HG03432 (cell line): ENCODE results near the gene NRXN3.
A peak's percentile ranks its signal among the peaks of the same experiment; 100 is the strongest.

Experiments used
- ATAC-seq: cut with Tn5 transposase; IDR thresholded peaks from one replicate; pipeline ENCODE4 v1.9.1; 2021; ENCODE audit warnings: mild to moderate bottlenecking, moderate library complexity; ENCODE audit not compliant: unreplicated experiment

NRXN3 gene

DNA sequence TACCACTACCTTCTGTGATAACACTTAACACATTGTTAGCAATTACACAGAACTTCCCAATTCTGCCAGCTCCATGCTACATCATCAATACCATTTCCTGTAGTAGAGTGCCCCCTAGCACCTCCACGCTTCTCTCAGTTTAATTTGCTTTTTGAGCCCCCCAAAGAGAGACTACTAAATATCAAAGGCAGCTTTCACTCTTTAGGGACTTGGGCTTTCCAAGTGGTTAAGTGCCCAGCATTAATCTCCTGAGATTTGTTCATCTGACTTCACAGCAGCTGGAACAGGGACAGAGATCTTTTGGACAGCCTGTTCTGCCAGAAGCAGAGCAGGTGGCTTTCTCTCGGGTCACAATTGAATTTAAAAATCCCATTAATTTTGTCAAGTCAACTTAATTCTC, 1086.2 kb downstream of the NRXN3 start:
- no peak for ATAC-seq

DNA sequence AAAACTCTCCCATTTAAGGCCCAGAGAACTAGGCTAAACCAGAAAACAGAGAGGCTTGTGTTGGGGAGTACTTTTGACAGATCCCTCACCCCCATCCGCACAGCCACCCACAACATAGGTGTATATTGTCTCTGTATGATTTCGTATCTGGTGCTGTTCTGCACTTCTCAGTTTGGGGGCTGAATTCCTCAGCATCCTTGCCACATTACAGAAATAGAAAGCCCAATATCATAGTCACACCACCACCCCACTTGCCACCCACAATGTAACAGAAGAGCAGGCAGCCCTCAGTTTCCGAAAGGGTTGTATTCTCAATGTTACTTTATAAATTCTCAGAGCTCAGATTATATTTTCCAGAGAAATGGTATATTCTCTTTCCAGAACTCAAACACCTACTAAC, 1090.2 kb downstream of the NRXN3 start:
- ATAC-seq, result no peak

DNA sequence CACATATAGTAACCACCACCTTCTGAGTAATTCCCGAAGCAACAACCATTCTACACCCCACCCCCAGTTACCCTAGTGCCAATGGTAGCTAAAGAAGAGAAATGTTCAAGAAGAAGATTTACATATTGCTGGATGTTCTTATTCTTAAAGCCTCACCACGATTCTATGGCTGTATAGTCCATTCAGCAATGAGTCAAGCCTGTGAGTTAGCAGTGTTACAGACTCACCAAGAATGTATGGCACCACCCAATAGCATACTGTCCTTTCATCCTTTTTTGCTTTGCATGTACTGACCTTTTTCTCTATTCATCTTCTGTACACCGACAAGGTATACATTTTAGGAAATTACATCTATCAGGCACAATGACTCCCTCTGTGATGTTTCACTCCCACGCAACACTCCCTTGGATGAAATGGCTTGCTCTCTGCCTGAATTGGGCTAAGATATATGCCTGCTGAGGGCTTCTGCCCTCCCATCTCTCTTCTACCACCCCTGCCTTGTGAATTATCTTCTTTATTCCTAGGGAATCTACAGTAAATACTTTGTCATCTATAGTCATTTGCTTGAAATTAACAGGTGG, 1095.3 kb downstream of the NRXN3 start:
- ATAC-seq, result no peak

DNA sequence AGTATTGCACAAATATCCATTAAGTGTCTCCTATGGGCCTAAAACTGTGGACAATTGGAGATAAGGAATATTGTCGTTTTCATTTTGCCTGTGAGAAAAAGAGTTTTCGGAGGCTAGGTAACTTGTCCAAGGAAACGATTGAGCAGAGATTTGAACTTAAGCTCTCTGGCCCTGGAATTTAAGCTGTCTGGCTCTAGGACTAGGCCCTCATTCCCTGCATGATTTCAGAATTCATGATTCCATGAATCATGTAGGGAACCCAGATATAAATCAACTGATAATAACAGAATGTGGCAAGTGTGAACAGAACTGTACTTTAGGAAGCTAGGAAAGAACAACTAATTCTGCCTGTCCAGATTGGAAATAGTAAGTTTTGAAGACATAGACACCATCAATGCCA, 1100.2 kb downstream of the NRXN3 start:
- ATAC-seq, result no peak

DNA sequence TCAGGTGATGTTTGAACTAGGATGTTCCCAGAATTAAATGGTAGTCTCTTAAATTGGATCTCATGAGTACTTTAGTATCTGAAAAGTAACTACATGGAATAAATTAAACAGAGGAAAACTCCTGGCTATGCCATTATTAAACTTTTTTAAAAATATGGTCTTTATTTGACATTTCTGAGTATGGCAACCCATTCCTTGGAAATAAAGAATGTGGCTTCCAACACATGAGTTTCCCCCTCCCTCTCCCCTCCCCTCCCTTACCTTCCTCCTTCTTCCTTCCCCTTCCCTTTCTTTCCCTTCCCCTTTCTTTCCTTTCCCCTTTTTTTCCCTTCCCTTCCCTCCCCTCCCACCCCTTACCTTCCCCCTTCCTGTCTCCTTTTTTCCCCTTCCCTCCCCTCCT, 1100.9 kb downstream of the NRXN3 start:
- ATAC-seq, result no peak

DNA sequence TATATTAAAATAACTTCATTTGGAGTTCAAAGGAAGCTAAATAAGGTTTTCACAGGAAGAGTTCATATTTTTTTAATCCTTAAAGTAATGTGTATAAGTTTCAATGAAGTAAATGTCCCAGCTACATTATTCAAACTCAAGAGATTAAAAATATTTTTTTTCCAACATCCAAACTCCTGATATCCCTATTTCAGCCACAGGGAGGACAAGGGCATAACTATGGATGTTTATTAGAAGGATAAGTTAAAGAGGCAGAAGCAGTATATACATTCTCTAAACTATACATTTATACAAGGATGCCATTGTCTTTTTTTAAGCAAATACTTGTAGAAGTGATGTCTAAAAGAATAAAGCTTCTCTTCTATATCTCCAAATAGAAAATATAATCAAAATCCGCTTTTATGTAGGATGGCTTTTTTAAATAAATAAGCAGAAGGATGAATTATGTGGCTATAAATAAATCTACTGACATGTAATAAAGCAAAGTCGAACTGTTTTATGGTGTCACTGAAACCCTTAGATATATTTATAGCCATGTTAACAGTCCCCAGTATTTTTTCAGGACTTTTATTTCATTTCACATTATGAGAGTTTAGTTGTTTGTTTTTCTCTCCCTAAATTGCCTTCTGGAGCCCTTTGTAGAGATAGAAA, 1104.6 kb downstream of the NRXN3 start:
- ATAC-seq, result no peak

DNA sequence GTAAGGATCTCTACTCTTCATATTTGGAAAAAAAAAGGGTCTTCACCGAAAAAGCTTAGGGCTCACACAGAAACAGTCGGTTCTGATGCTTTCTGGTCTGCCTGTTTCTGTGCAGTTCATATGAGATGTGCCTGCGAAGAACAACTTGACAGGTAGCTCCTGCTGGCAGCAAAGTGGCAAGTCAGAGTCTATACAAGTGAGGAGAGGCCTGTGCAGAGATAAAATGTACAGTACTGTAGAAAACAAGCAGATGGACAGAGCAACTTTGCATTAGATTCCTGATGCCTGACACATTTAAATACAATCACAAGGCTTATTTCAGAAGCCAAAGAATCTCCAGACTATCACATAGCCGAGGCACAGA, 1105.1 kb downstream of the NRXN3 start:
- no peak for ATAC-seq

DNA sequence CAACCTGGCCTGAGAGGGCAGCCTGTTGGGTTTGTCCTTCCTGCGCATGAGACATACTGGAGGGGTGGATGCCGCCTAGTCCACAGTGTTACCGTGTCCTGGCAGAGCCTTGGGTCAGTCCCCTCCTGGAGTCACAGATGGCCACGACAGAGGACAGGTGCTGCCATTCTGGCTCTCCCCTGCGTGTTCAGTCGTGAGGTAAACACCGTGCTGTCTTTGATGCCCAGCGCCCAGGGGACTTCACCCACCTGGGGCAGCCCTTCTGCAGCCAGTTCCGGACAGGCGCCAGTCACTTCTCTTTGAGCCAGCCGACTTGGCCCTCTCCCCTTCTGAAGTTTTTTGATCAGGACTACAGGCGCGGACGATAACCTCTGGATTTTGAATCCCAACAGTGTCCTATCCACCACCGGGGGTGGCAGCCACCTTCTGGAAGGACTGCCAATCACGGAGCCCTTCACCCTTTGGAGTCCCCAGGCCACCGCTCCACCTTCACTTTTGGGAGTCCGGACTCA, 1108.2 kb downstream of the NRXN3 start:
- ATAC-seq, result peak; percentile 10

DNA sequence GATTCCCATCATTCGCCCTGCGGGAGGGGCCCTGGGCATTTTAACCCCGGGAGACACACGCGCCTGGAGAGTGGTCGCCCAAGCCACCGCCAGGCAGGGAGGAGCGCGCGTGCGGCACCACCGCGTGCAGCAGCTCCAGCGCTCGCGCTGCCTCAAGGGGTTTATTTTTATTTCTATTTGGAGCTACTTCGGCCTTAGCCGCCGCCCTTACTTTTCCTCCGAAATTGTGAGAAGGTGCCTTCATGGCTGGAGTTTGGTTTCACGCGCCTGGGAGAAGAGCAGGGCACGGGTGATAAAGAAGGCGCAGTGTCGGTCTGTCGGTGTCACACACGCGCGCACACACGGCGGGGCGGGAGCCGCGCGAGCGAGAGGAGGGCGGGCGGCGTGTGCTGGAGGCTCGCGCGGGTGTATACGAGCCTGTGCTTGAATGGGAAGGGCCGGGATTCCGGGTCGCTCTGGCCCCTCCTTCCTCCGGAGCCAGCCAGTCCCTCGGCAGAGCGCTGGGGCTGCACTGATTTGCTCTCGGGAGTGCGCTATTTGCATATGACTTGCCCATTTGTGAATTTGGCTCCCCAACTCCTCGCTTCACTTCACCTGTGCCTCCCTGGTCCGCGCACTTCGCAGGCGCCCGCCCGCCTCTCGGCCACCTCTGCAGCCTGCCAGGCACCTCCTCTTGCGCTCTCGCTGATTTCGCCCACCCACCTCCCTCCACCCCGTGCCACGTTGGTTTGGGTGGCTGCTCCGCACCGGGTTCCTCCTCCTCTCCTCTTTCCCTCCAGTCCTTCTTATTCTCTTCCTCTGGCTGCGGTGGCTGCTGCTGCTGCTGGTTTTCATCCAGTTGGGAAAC, 1108.8 kb downstream of the NRXN3 start:
- peak; percentile 67 for ATAC-seq

DNA sequence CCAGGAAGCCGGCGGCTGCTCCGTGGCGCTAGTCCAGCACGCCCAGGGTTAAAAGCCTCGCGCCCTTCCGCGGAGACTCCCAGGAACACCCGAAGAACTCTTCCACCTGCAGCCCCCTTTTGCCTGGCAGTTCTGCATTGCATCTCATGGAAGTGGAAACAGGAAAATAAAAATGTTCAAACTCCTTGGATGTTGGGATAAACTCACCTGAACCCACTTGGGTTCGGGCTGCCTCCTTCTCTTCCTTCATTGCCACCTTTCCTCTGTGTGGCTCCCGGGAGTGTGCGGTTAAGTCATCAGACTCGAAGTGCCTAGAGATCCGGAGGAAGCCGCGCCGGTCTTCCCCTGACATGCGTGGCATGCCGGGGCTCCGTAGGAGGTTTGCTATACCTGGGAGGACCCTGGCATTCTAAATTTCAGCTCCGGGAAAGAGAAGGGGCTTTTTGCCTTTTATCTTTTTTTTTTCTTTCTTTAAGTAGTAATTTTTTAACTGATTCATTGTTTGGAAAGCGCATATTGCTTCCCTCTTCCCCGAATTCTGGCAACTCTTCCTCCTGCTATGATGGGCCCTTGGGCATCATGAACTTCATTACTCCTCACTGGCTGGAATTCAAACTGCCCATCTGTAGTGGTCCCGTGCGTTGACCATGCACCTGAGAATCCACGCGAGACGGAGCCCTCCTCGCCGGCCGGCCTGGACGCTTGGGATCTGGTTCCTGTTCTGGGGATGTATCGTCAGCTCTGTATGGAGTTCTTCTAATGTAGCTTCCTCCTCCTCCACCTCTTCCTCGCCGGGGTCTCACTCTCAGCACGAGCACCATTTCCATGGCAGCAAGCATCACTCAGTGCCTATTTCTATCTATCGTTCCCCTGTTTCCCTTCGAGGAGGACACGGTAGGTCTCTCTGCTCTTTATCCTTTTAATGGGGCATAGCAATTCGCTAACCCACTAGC, 1109.7 kb downstream of the NRXN3 start:
- ATAC-seq, result no peak

DNA sequence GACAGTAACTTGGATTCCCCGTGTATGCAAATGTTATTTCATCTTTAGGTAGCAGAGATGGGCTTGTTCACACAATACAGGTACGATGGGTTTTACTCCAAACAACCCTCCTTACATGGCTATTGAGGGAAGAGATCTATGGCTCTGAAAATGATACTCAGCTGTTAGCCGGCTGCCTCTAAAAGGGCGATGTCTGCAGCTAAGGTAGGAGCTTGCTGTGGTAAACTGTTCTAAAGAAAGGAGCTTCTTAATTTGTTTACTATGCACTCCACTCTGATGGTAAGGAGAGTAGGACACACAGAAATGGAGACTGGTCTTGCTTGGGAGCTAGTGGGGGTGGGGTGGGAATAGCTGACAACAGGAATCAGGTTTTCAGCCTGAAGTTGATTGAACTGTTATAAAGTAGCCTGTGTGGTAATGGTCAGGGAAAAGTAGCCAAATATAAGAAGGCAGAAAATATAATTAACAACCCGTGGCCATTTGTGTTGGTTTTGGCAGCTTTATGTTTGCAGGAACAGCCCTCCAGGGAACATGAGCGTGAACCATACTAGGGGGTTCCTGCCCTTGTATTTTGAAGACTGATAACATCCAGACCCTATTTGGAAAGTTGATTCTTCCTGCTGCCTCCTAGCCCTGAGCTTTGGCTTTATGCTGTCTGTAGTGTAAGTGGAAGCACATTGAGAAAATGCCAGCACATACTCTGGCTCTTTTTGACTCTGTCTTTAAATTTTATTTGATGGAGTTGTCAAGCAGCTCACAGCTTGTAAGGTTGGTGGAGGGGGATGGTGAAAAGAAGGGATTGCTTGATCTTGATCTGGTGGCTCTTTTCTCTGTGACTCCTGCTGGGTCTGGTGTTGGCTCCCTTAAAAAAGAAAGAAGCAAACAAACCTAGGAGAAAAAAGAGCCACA, 1111.3 kb downstream of the NRXN3 start:
- no peak for ATAC-seq

DNA sequence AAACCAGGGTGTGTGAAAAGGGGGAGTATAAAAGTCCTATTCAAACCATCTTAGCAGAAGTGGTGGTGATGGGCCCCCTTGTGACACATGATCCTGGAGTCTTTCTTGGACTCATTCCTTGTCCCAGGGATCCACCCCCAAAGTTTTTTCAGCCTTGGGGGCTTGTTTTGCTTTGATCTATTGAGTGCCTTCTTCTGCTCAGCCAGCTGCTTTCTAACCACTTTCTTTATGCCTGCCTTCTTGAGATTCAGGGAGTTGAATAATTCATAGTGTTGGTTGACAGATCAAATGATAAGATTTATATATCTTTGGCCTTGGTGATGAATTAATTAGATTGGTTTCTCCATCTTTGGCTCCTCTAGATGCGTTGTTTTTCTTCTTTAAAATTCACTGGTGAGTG, 1114.4 kb downstream of the NRXN3 start:
- no peak for ATAC-seq

DNA sequence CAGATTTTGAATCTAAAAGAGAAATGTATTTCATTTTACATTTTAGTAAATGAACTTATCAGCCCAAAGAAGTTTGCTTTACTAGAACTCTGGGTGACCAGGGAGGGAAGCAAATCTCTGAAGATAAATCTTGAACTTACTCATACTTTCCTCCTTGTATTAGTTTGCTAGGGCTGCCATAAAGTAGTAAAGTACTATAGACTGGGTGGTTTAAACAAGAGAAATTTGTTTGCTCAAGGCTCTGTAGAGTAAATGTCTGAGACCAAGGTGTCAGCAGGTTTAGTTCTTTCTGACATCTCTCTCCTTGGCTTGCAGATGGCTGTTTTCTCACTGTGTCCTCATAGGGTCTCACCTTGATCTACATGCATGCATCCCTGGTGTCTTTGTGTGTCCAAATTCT, 1115.1 kb downstream of the NRXN3 start:
- no peak for ATAC-seq

DNA sequence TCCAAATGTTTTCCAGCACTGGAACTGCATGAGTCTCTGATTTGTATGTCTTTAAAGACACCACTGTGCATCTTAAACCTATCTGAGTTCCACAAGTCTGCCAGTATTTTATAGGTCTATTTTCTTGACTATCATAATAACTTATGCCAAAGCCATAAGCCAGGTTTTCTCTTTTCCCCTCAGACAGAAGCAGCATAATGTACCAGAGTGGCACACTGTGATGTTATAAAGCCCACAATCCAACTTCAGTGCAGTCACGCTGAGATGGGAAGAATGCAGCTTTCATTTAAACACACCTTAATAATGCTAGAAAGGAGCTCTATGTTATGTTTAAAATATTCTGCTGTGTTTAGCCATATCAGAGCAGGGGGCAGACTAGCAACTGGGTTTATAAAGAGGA, 1117.8 kb downstream of the NRXN3 start:
- no peak for ATAC-seq

DNA sequence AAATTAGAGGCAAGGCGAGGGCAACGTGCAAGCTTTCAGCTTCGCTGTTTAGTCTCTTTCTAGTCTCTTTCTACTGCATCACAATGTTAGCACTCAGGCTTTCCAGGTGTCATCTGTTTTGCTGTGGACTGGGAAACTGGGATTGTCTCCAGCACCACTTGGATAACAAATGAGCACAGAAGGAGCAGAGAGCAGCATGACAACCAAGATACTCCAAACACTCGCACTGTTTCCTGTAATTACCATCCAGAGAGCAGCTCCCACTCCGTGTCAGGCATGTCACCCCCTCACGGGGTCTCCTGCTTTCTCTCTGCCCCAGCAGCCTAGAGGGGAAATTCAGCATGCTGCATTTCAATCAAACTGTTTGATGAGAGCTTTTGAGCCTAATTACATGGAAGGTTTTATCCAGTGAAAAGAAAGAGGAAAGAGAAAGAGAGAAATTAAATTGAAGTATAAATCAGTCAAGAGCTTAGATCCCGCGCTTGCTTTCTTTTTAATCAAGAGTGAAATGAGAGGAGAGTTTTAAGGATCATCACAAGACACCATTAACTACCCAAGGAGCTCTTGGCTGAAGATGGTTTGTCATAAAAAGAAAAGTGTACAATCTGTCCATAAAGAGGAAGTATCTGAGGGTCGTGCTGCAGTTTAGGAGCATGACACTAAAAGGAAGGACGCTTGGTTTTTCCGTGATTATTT, 1123.5 kb downstream of the NRXN3 start:
- no peak for ATAC-seq

DNA sequence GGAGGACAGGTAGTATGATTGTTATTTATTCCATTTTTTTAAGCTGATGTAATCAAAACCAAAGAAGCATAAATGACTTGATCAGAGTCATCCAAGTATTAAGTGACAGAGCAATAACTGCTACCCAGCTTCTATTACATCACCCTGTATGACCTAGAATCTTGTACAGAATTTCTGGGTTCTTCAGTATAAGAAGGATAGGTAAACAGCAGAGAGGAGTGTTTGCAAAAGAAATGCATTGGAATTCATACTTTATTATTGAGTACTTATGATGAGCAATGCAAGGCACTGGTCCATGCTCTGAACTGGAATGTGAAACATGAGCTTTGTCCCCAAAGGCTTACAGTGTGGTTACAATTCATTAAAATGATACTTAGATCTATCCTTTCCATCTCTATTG, 1124.3 kb downstream of the NRXN3 start:
- ATAC-seq, result no peak

DNA sequence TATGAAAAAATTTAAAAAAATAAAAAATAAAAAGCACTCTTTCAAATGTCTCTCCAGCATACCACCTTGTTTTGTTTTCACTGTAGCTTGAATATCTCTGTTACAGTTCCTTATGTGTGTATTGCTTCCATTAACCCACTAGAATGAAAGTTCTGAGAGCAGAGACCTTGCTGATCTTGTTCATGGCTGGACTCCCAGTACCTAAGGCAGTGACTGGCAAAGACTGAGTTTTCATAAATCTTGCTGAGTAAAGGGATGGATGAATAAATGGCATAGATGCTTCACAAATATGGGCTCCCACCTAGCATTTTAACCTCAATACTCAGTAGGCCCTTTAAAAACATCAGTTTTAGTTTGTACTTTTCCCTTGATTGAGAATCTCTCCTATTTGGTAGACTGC, 1125.2 kb downstream of the NRXN3 start:
- no peak for ATAC-seq

DNA sequence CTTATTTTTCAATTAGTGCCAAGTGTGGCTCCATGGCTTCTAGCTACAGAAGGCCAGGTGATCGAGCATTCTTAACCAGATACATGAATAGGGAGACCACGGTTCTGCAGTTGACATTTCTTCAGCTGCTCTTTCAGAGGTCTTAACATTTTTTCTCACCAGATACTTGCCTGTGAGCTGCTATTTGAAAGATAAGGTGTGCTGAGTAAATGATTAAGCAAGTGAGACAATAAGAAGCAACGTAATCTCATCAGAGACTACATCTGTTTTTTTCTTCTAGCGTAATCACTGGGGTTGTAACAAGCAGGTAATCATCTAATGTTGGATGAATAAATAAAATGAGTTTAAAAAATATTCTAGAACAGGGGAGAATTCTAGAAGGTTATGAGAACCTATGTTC, 1128.2 kb downstream of the NRXN3 start:
- no peak for ATAC-seq

DNA sequence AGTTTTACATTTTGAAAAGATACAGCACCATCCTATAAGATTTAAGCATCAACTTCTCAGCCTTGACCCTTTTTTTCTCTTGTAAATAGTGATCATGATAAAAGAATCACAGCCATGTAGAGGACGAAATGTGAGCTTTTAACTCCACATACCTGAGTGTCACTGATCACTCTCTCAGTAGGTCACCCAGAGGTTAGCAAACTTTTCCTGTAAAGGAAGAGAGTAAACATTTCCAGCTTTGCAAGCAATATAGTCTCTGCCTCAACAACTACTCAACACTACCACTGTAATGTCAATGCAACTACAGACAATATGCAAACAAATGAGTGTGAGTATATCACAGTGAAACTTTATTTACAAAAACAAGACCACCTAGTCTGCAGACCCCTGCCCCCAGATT, 1129.0 kb downstream of the NRXN3 start:
- ATAC-seq, result no peak
